Measurements from ENCODE around the gene INTS13. TPM values are rescaled to one million over a fixed set of nuclear protein-coding genes. Genes with fewer than 3 reads are reported as not detected.
A peak's percentile ranks its signal among the peaks of the same experiment; 100 is the strongest.

Gene INTS13
- total RNA-seq (10 to 100 TPM; 16.8 to 19.0 TPM), polyA plus RNA-seq (10 to 100 TPM; 12.4 to 21.8 TPM)
- long read RNA-seq, donor 1, partial matches to known transcripts = 5 of 6 reads
- long read RNA-seq, donor 1, other reads (novel, unspliced or antisense) = 0 of 6 reads
- long read RNA-seq, donor 2 = 0 reads
- long read RNA-seq, donor 3 = 0 reads
- long read RNA-seq, donor 4 = 0 reads
- long read RNA-seq, donor 5, partial matches to known transcripts = 0 of 2 reads
- long read RNA-seq, donor 5, other reads (novel, unspliced or antisense) = 0 of 2 reads

DNA sequence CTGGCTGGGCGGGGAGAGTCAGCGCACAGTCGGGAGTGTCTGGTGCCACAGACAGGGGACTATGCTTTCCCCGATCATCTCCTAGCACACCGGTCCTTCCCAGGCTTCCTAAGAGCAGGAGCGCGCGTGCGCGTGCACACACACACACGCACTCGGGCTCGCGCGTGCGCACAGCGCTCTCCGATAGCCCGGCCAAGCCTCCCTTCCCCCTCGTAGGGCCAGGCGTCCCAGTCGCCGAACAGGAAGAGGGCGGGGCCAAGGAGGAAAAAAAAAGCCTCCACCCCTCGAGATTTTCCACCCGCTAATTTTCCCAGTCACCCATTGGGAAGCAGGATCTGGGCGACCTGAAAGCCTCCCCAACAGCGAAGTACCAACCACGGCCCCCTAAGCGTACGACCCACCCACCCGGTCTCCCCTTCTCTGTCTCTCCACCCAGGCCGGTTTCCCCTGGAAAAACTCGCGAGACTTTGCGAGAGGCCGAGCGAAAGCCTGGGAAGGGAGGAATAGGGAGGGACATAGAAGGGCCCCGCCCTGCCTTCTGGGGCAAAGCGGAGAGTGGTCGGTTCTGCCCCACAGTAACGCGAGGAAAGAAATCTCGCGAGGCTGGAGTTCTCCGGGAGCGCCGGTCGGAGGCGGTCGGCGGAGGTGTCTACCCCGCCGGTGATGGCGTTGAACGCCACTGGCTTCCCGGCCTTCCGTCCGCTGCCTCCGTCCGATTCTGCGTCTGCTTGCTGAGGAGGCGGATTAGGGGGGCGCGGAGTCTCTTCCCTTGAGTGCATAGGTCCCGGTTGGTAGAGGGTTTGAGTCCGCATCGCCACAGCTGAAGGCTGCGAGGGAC, at the start of gene INTS13, which contains the start of gene FGFR1OP2:
INTS13 (minus strand) TSS at position 119 of the 838 bp plus-strand sequence. CDS start 1,178 bp downstream, outside the sequence.
FGFR1OP2 (plus strand) TSS at position 608 of the 838 bp plus-strand sequence. CDS start 15,689 bp downstream, outside the sequence.
- H3K9ac ChIP-seq (ENCODE audit: insufficient read depth in 1 of 2, low read length in 2 of 2) = peak within 1 kb of the TSS; percentile 87 to 97
- peak within 1 kb of the TSS; percentile 80 to 98 for H3K27ac ChIP-seq (ENCODE audit: low read depth in 1 of 2, low read length in 1 of 2)
- DNase-seq (peak; percentile 99 to 100 (median 100)), ATAC-seq (ENCODE audit: insufficient read depth, low FRiP score) (peak; percentile 98)
- 0% methylated on average over 65 to 69 of the region's 69 CpGs for WGBS, 2 donors
- peak within 1 kb of the TSS; percentile 87 for H3K4me3 ChIP-seq
- H3K27me3 ChIP-seq (ENCODE audit: control insufficient read depth in 3 of 3, insufficient read depth in 3 of 3, low read length in 2 of 3) = no peaks in the 10 kb centered on the region
- no peaks in the 10 kb centered on the region for H3K9me3 ChIP-seq (ENCODE audit: control insufficient read depth in 4 of 4, insufficient read depth in 3 of 4, low read length in 3 of 4)
- peaks cover 0 to 39% (median 4%) of the 10 kb centered on the region in 5 donors for H3K4me1 ChIP-seq (ENCODE audit: control insufficient read depth in 5 of 5, insufficient read depth in 5 of 5, low read length in 5 of 5)
- TF ChIP-seq, protein P1, sequence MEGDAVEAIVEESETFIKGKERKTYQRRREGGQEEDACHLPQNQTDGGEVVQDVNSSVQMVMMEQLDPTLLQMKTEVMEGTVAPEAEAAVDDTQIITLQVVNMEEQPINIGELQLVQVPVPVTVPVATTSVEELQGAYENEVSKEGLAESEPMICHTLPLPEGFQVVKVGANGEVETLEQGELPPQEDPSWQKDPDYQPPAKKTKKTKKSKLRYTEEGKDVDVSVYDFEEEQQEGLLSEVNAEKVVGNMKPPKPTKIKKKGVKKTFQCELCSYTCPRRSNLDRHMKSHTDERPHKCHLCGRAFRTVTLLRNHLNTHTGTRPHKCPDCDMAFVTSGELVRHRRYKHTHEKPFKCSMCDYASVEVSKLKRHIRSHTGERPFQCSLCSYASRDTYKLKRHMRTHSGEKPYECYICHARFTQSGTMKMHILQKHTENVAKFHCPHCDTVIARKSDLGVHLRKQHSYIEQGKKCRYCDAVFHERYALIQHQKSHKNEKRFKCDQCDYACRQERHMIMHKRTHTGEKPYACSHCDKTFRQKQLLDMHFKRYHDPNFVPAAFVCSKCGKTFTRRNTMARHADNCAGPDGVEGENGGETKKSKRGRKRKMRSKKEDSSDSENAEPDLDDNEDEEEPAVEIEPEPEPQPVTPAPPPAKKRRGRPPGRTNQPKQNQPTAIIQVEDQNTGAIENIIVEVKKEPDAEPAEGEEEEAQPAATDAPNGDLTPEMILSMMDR (IDR thresholded peaks at IDR 0.05; ENCODE audit: control extremely low read depth, extremely low read depth) = no peak
- peaks cover 0 to 3% (median 1%) of the 10 kb centered on the region in 4 donors for H3K36me3 ChIP-seq (ENCODE audit: control insufficient read depth in 4 of 4, insufficient read depth in 4 of 4, low read length in 4 of 4)

GRCh38 chr12:26982866-26983265, 45.1 kb upstream of the INTS13 start:
- no peak overlapping the region for H3K27ac ChIP-seq (ENCODE audit: low read depth in 1 of 2, low read length in 1 of 2)
- H3K36me3 ChIP-seq (ENCODE audit: control insufficient read depth in 4 of 4, insufficient read depth in 4 of 4, low read length in 4 of 4) = peaks cover 0 to 9% (median 4%) of the 10 kb centered on the region in 4 donors
- H3K9me3 ChIP-seq (ENCODE audit: control insufficient read depth in 4 of 4, insufficient read depth in 3 of 4, low read length in 3 of 4) = no peaks in the 10 kb centered on the region
- no peak overlapping the region for H3K9ac ChIP-seq (ENCODE audit: insufficient read depth in 1 of 2, low read length in 2 of 2)
- TF ChIP-seq, protein P1 (IDR thresholded peaks at IDR 0.05; ENCODE audit: control extremely low read depth, extremely low read depth) = no peak
- DNase-seq = no peak
- 98% methylated on average over 2 of the region's 2 CpGs for WGBS, 2 donors
- H3K4me1 ChIP-seq (ENCODE audit: control insufficient read depth in 5 of 5, insufficient read depth in 5 of 5, low read length in 5 of 5) = peaks cover 0 to 13% (median 4%) of the 10 kb centered on the region in 5 donors
- no peaks in the 10 kb centered on the region for H3K27me3 ChIP-seq (ENCODE audit: control insufficient read depth in 3 of 3, insufficient read depth in 3 of 3, low read length in 2 of 3)
- no peak overlapping the region for H3K4me3 ChIP-seq
- no peak for ATAC-seq (ENCODE audit: insufficient read depth, low FRiP score)

- Histone ChIP-seq H3K9ac (ENCODE audit: insufficient read depth in 1 of 2, low read length in 2 of 2) (no peak overlapping the region), H3K27ac (ENCODE audit: low read depth in 1 of 2, low read length in 1 of 2) (no peak overlapping the region), H3K36me3 (ENCODE audit: control insufficient read depth in 4 of 4, insufficient read depth in 4 of 4, low read length in 4 of 4) (peaks cover 0 to 9% (median 6%) of the 10 kb centered on the region in 4 donors), H3K4me3 (no peak overlapping the region), H3K4me1 (ENCODE audit: control insufficient read depth in 5 of 5, insufficient read depth in 5 of 5, low read length in 5 of 5) (no peaks in the 10 kb centered on the region), H3K27me3 (ENCODE audit: control insufficient read depth in 3 of 3, insufficient read depth in 3 of 3, low read length in 2 of 3) (no peaks in the 10 kb centered on the region), H3K9me3 (ENCODE audit: control insufficient read depth in 4 of 4, insufficient read depth in 3 of 4, low read length in 3 of 4) (no peaks in the 10 kb centered on the region)
- DNase-seq (no peak), ATAC-seq (ENCODE audit: insufficient read depth, low FRiP score) (no peak)
- 96% methylated on average over 11 of the region's 11 CpGs for WGBS, 2 donors
- TF ChIP-seq, protein P1 (IDR thresholded peaks at IDR 0.05; ENCODE audit: control extremely low read depth, extremely low read depth) = no peak
These were observed 42.0 kb upstream of the INTS13 start for GRCh38 chr12:26979733-26980132.

All from lung (tissue), 16 donors.